Pericardium fibroblast (primary cell): ENCODE data around the gene CYP2B6. TPM values are rescaled to one million over a fixed set of nuclear protein-coding genes. Genes with fewer than 3 reads are reported as not detected.

Source experiments
- total RNA-seq: library from RNA; depleted of rRNA; stranded (reverse); fragments of >200 nt; gene quantifications from 2 replicates; pipeline ENCODE4 v1.2.3, GENCODE V29; 2015

CYP2B6 gene
- total RNA-seq: not detected in 2 replicates

GRCh38 chr19:40990972-40991381 is at the start of gene CYP2B6:
CYP2B6 (plus strand) TSS chr19:40991282; CDS start chr19:40991306, 24 bp downstream.

Other genes starting within 250 kb of the CYP2B6 start
- 5.7 and 10.1 TPM in 2 replicates for gene ACTMAP, start 240.8 kb upstream of the CYP2B6 start, total RNA-seq
- 43.1 and 46.5 TPM in 2 replicates for gene SNRPA, start 240.1 kb upstream of the CYP2B6 start, total RNA-seq
- gene MIA, start 215.8 kb upstream of the CYP2B6 start, total RNA-seq: not detected in 2 replicates
- gene RAB4B, start 213.0 kb upstream of the CYP2B6 start, total RNA-seq: 21.3 and 37.3 TPM in 2 replicates
- 70.1 and 114 TPM in 2 replicates for gene EGLN2, start 192.1 kb upstream of the CYP2B6 start, total RNA-seq
- not detected in 2 replicates for gene CYP2A6, start 140.8 kb upstream of the CYP2B6 start, total RNA-seq
- gene CYP2A7, start 109.1 kb upstream of the CYP2B6 start, total RNA-seq: not detected in 2 replicates
- gene CYP2A13, start 97.2 kb downstream of the CYP2B6 start, total RNA-seq: not detected in 2 replicates
- gene CYP2F1, start 123.2 kb downstream of the CYP2B6 start, total RNA-seq: not detected in 2 replicates
- 0.09 and 0.70 TPM in 2 replicates for gene CYP2S1, start 201.9 kb downstream of the CYP2B6 start, total RNA-seq
- 75.6 and 94.9 TPM in 2 replicates for gene AXL, start 227.9 kb downstream of the CYP2B6 start, total RNA-seq